NCI-H748 (cell line): ENCODE data around the gene NDUFAF5.

ENCODE experiments used
- DNase-seq: peaks from one replicate; lab custom pipeline; 2025; ENCODE audit not compliant: unreplicated experiment; lab: John Stamatoyannopoulos, UW

Gene NDUFAF5

DNA sequence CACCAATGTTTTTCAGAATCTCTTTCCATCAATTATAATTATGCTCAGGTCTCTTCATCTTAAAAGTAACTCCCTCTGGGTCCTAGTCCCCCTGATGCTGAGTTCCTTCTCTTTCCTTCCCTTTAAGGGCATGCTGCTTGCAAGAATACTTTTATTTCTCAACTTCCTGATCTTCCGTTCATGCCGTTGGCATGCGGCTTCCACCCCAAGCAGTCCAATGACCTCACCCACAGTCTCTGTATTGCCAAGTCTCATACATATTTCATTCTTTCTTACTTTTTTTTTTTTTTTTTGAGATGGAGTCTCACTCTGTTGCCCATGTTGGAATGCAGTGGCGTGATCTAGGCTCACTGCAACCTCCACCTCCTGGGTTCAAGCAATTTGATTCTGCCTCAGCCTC, 83.5 kb downstream of the NDUFAF5 start:
- no peak for DNase-seq

GRCh38 chr20:13870170-13870748, 85.4 kb downstream of the NDUFAF5 start:
- DNase-seq, result no peak
